ENCODE measurements around the gene PXMP4. TPM values are rescaled to one million over a fixed set of nuclear protein-coding genes. Genes with fewer than 3 reads are reported as not detected.

The PXMP4 gene
- polyA plus RNA-seq, 1 donor (not counting 4 experiments of a cell fraction or from before 2014, with no cell fraction given): 3.2 TPM

DNA sequence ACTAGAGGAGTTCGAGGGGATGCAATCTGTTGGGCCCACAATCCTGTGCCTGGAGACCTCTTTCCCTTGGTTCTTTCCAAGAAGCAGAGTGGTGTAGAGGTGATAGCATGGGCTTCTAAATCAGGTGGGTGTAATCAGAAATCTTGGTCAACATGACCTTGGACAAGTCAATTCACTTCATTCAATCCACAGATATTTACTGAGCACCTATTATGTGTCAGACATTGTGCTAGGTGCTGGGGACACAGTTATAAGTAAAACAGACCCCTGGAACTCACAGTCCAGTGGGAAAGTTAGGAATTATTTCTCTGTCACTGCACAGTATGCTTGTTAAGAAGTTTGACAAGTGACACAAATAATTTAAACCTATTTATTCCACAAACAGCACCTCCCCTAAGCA is 30.6 kb downstream of the PXMP4 start:
- FAIRE-seq (no peak), DNase-seq (ENCODE audit: low read depth, low spot score) (no peak)
- Histone ChIP-seq H3K9me1 (ENCODE audit: control insufficient read depth, extremely low read depth, insufficient read depth, low read length) (no peaks in the 10 kb centered on the region), H3K4me1 (ENCODE audit: control insufficient read depth, extremely low read depth, insufficient read depth, low read length) (peaks cover 13% of the 10 kb centered on the region), H3K79me2 (ENCODE audit: control insufficient read depth, insufficient read depth, low read length) (peaks cover 9% of the 10 kb centered on the region), H4K20me1 (ENCODE audit: control insufficient read depth, extremely low read depth, insufficient read depth, low read length) (no peaks in the 10 kb centered on the region), H3K4me2 (ENCODE audit: control insufficient read depth, extremely low read depth, insufficient read depth, low read depth, low read length) (no peak overlapping the region), H2AFZ (ENCODE audit: control insufficient read depth, low read length) (no peak overlapping the region), H3K36me3 (ENCODE audit: control insufficient read depth in 2 of 2, extremely low read depth in 1 of 2, insufficient read depth in 2 of 2, low read length in 2 of 2) (no peaks in the 10 kb centered on the region), H3K9ac (ENCODE audit: control insufficient read depth, extremely low read depth, insufficient read depth, low read length) (no peak overlapping the region), H3K27ac (ENCODE audit: control insufficient read depth, insufficient read depth, low read length) (no peak overlapping the region), H3K9me3 (ENCODE audit: control insufficient read depth, low read depth, low read length) (no peaks in the 10 kb centered on the region), H3K4me3 (ENCODE audit: control insufficient read depth in 2 of 3, extremely low read depth in 1 of 3, insufficient read depth in 2 of 3, low read depth in 1 of 3, low read length in 3 of 3) (no peak overlapping the region), H3K27me3 (ENCODE audit: control insufficient read depth, extremely low read depth, insufficient read depth, low read length) (no peaks in the 10 kb centered on the region)
- dilution Hi-C loops (cut with MboI; ENCODE audit: extremely low pct_ligation_motif_present, low sequenced_read_pairs): no loop called here
- TF ChIP-seq, protein P1, sequence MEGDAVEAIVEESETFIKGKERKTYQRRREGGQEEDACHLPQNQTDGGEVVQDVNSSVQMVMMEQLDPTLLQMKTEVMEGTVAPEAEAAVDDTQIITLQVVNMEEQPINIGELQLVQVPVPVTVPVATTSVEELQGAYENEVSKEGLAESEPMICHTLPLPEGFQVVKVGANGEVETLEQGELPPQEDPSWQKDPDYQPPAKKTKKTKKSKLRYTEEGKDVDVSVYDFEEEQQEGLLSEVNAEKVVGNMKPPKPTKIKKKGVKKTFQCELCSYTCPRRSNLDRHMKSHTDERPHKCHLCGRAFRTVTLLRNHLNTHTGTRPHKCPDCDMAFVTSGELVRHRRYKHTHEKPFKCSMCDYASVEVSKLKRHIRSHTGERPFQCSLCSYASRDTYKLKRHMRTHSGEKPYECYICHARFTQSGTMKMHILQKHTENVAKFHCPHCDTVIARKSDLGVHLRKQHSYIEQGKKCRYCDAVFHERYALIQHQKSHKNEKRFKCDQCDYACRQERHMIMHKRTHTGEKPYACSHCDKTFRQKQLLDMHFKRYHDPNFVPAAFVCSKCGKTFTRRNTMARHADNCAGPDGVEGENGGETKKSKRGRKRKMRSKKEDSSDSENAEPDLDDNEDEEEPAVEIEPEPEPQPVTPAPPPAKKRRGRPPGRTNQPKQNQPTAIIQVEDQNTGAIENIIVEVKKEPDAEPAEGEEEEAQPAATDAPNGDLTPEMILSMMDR (optimal IDR thresholded peaks at IDR 0.05 in 1 of 3, IDR thresholded peaks at IDR 0.05 in 1 of 3, conservative IDR thresholded peaks at IDR 0.05 in 1 of 3; ENCODE audit: extremely low read depth in 1 of 3, insufficient read depth in 2 of 3, low read length in 3 of 3): no peak
- TF ChIP-seq EZH2 (IDR thresholded peaks at IDR 0.05; ENCODE audit: low read length): no peak

DNA sequence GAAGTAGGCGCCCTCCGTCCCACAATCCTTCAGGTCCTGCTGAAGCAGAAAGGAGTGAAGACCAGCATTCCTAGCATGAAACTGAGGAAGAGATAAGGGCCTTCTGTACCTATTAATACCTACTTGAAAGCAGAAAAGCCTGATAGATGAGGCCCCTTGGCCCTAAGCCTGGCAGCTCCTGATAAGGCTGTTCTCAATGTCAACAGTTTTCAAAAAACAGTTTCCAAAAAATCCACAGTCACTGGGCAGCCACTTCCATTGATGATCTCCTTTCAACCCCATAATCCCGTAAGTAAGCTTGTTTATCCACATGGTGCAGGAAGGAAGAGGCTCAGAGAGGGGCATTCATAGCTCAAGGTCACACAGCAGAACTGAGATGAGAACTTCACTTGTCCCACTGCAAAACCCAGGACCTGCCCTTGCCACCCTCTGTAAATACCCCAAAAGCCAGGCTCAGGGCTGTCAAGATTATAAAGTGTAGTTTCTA is 31.1 kb downstream of the PXMP4 start:
- Histone ChIP-seq H3K9me3 (ENCODE audit: control insufficient read depth, low read depth, low read length) (no peaks in the 10 kb centered on the region), H3K4me1 (ENCODE audit: control insufficient read depth, extremely low read depth, insufficient read depth, low read length) (peaks cover 13% of the 10 kb centered on the region), H3K79me2 (ENCODE audit: control insufficient read depth, insufficient read depth, low read length) (peaks cover 12% of the 10 kb centered on the region), H3K27me3 (ENCODE audit: control insufficient read depth, extremely low read depth, insufficient read depth, low read length) (no peaks in the 10 kb centered on the region), H2AFZ (ENCODE audit: control insufficient read depth, low read length) (no peak overlapping the region), H3K4me3 (ENCODE audit: control insufficient read depth in 2 of 3, extremely low read depth in 1 of 3, insufficient read depth in 2 of 3, low read depth in 1 of 3, low read length in 3 of 3) (no peak overlapping the region), H3K9ac (ENCODE audit: control insufficient read depth, extremely low read depth, insufficient read depth, low read length) (no peak overlapping the region), H3K36me3 (ENCODE audit: control insufficient read depth in 2 of 2, extremely low read depth in 1 of 2, insufficient read depth in 2 of 2, low read length in 2 of 2) (no peaks in the 10 kb centered on the region), H4K20me1 (ENCODE audit: control insufficient read depth, extremely low read depth, insufficient read depth, low read length) (no peaks in the 10 kb centered on the region), H3K4me2 (ENCODE audit: control insufficient read depth, extremely low read depth, insufficient read depth, low read depth, low read length) (no peak overlapping the region), H3K9me1 (ENCODE audit: control insufficient read depth, extremely low read depth, insufficient read depth, low read length) (no peaks in the 10 kb centered on the region), H3K27ac (ENCODE audit: control insufficient read depth, insufficient read depth, low read length) (no peak overlapping the region)
- dilution Hi-C loops (cut with MboI; ENCODE audit: extremely low pct_ligation_motif_present, low sequenced_read_pairs): no loop called here
- TF ChIP-seq, protein P1 (optimal IDR thresholded peaks at IDR 0.05 in 1 of 3, IDR thresholded peaks at IDR 0.05 in 1 of 3, conservative IDR thresholded peaks at IDR 0.05 in 1 of 3; ENCODE audit: extremely low read depth in 1 of 3, insufficient read depth in 2 of 3, low read length in 3 of 3): no peak
- no peak for TF ChIP-seq EZH2 (IDR thresholded peaks at IDR 0.05; ENCODE audit: low read length)
- DNase-seq (ENCODE audit: low read depth, low spot score) (no peak), FAIRE-seq (no peak)
